Measurements from ENCODE around the gene ADCY10.

DNA sequence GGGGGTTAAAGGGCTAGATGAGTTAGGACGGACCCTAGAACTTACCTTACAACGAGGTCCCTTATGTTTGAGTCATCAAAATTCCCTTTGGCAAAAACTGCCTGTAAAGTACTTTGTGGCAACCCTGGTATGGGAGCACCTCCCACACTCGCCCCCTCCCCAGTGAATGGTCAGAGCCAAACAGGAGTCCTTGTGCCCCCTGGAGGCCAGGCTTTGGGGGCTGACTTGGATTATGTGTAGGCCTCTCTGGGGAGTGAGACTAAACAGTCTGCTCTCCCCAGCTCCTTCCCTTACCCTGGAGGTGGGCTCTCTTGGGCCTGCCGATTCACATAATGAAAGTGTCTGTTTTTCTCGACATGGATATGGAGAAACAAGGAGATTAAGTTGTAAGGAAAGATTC is 81.2 kb downstream of the ADCY10 start:
- TF ChIP-seq POLR2A (IDR thresholded peaks at IDR 0.05; ENCODE audit: low read depth, low read length) = no peak
- no peak for TF ChIP-seq TAF1 (IDR thresholded peaks at IDR 0.05; ENCODE audit: borderline replicate concordance, low read depth, low read length)
- TF ChIP-seq POLR2AphosphoS5 (IDR thresholded peaks at IDR 0.05; ENCODE audit: low read depth, low read length) = no peak
